NCI-H82 treated with DMSO at 0.1 percent for 48 hours (cell line): ENCODE measurements around the gene SLAIN2.
"Not testable (repeated sequence)": the region's sequence is repeated elsewhere in the genome, so short reads cannot be mapped to it uniquely, and the experiment has no call there.

ENCODE experiments used
- DNase-seq: peaks from one replicate; lab custom pipeline; 2025; ENCODE audit not compliant: unreplicated experiment; lab: John Stamatoyannopoulos, UW

SLAIN2 gene

GRCh38 chr4:48432017-48432416 is 90.7 kb downstream of the SLAIN2 start:
- no peak for DNase-seq

GRCh38 chr4:48436318-48436717 is 95.0 kb downstream of the SLAIN2 start:
- no peak for DNase-seq

GRCh38 chr4:48439988-48440387 is 98.7 kb downstream of the SLAIN2 start:
- DNase-seq, result no peak

- DNase-seq, result not testable (repeated sequence)
Observed at GRCh38 chr4:48440914-48441313, 99.6 kb downstream of the SLAIN2 start.

- DNase-seq, result no peak
Observed at GRCh38 chr4:48445704-48446103, 104.4 kb downstream of the SLAIN2 start.

- DNase-seq, result no peak
Observed at GRCh38 chr4:48446642-48447041, 105.3 kb downstream of the SLAIN2 start.

- DNase-seq, result no peak
Observed at GRCh38 chr4:48449151-48449550, 107.8 kb downstream of the SLAIN2 start.

GRCh38 chr4:48450740-48451139 is 109.4 kb downstream of the SLAIN2 start:
- DNase-seq, result no peak

- not testable (repeated sequence) for DNase-seq
Observed at GRCh38 chr4:48451656-48452055, 110.3 kb downstream of the SLAIN2 start.

- no peak for DNase-seq
Observed at GRCh38 chr4:48454591-48454990, 113.3 kb downstream of the SLAIN2 start.

- no peak for DNase-seq
Observed at GRCh38 chr4:48461000-48461399, 119.7 kb downstream of the SLAIN2 start.

- no peak for DNase-seq
Observed at GRCh38 chr4:48462363-48462762, 121.0 kb downstream of the SLAIN2 start.

GRCh38 chr4:48467442-48467841 is 126.1 kb downstream of the SLAIN2 start:
- peak; percentile 19 for DNase-seq

- DNase-seq, result peak; percentile 64
Observed at GRCh38 chr4:48467891-48468290, 126.6 kb downstream of the SLAIN2 start.

- DNase-seq, result no peak
Observed at GRCh38 chr4:48470137-48470536, 128.8 kb downstream of the SLAIN2 start.

GRCh38 chr4:48470570-48470969 is 129.2 kb downstream of the SLAIN2 start:
- peak; percentile 7 for DNase-seq

- no peak for DNase-seq
Observed at GRCh38 chr4:48472794-48473193, 131.5 kb downstream of the SLAIN2 start.

GRCh38 chr4:48475770-48476169 is 134.4 kb downstream of the SLAIN2 start:
- DNase-seq, result no peak
